Aorta (tissue), 5 donors: Measurements from ENCODE around the gene IFT172. TPM values are rescaled to one million over a fixed set of nuclear protein-coding genes. Genes with fewer than 3 reads are reported as not detected.

Experiments
- ATAC-seq: fragments of 200-7000 bp; cut with Tn5 transposase; one replicate; pipeline ENCODE4 v1.9.1; 2022; ENCODE audit warnings: moderate library complexity; ENCODE audit not compliant: low FRiP score
- DNase-seq, 2 donors: peaks; one replicate each; pipeline ENCODE4 v3.0.0-alpha.2; 2020
- H3K27ac ChIP-seq, 2 donors: one replicate each; pipeline ENCODE4 v1.5.1; 2013; ENCODE audit warnings: low read length in 2 of 2, mild to moderate bottlenecking in 2 of 2, moderate library complexity in 2 of 2, control low read depth in 1 of 2, inconsistent platforms in 1 of 2, low read depth in 1 of 2
- H3K27me3 ChIP-seq, 2 donors: one replicate each; pipeline ENCODE4 v1.6.1; 2013; ENCODE audit warnings: control low read depth in 1 of 2, low read length in 1 of 2, mild to moderate bottlenecking in 1 of 2, moderate library complexity in 1 of 2; ENCODE audit not compliant: insufficient read depth in 2 of 2, control insufficient read depth in 1 of 2
- H3K36me3 ChIP-seq, 2 donors: one replicate each; pipeline ENCODE4 v1.6.1; 2013; ENCODE audit warnings: control low read depth in 1 of 2, low read length in 1 of 2, mild to moderate bottlenecking in 1 of 2; ENCODE audit not compliant: insufficient read depth in 2 of 2, control insufficient read depth in 1 of 2
- H3K4me1 ChIP-seq, 2 donors: one replicate each; pipeline ENCODE4 v1.6.1; 2013; ENCODE audit warnings: low read length in 2 of 2, control low read depth in 1 of 2, mild to moderate bottlenecking in 1 of 2, moderate library complexity in 1 of 2; ENCODE audit not compliant: insufficient read depth in 2 of 2, control insufficient read depth in 1 of 2
- H3K4me3 ChIP-seq, 2 donors: one replicate each; pipeline ENCODE4 v1.5.1; 2013; ENCODE audit warnings: low read length in 2 of 2, control low read depth in 1 of 2, mild to moderate bottlenecking in 1 of 2
- H3K9me3 ChIP-seq: one replicate; pipeline ENCODE4 v1.6.1; 2013; ENCODE audit warnings: mild to moderate bottlenecking, low read length; ENCODE audit not compliant: control insufficient read depth
- WGBS, 2 donors: extraction: QIAGEN DNeasy Blood & Tissue Kit; methylation state at CpG; one replicate each; pipeline ENCODE4 v1.1.7; 2013; 5-methylcytosine and 5-hydroxymethylcytosine counted together
- intact Hi-C, 2 donors: fragments of 100-400 bp; cut with DNase I; formaldehyde crosslinking; loops; one replicate each; pipeline versions ENCODE4 v1.14.2 to v1.15.0; 2022
- polyA plus RNA-seq, 2 donors: library from polyadenylated mRNA; stranded (reverse); fragments of 200-250 nt; gene quantifications; one replicate each; pipeline ENCODE4 v1.2.3, GENCODE V29; 2013
- total RNA-seq, 2 donors: library from RNA; stranded (reverse); fragmentation: NEBNext Ultra II Directional; extraction: Animal tissue kit (Norgen Biotek cat#: 25700); gene quantifications; one replicate each; pipeline ENCODE4 v1.2.1, GENCODE V29; 2021
- donor health status: healthy with polysubstance abuse.
- donor health status: Bipolar disorder and iron deficiency.
- donor health status: DM: no; HTN: no; CAD: no.
- donor health status: DM: no; HTN: no; CAD: no.
- donor health status: DM: yes; HTN: yes; CAD: no.

IFT172 gene
- total and polyA plus RNA-seq, 4 donors, result 8.1 to 64.9 (median 35.3) TPM

DNA sequence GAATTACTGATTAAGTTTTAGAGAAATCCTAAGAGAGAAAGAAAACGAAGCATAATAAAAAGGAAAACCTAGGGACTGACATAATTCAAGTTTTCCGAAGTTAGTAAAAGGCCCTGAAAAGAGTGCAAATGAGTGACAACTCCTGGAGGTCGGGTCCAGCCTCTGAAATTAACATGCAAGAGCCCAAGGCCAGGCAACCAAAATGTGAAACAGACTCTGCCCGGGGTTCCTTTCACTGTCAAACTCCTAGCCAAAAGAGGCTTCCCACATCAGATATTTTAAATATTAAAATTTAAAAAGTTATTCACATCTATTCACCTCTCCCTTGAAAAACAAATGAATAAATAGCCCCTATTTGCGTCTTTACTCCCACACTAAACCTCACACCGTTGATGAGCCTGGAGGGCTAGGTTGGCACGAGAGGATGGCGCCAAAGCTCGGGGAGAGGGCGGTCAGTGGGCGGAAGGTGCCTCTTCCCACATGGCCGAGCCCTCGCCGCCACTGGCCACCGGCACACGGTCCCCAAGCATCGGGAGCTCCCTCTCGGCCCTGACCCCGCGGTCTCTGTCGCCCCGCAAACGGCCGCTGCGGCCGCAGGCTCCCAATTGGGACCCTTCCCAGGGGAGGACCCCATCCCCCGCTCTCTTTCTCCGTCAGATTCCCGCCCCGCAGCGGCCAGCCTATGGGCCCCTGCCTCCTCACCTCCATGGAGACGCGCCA is 80.8 kb downstream of the IFT172 start:
- intact Hi-C loops, result loop anchor here (1.0 to 5.0 kb wide), 4 partner anchors 20 to 36 kb away; partner anchors contain the start of genes NRBP1 (in 2 of the 2), EIF2B4 (in 1 of the 2), SNX17 (in 1 of the 2) and ZNF513 (in 1 of the 2)
- DNase-seq, result no peak
- 0% methylated on average over 33 of the region's 33 CpGs for WGBS, 2 donors

DNA sequence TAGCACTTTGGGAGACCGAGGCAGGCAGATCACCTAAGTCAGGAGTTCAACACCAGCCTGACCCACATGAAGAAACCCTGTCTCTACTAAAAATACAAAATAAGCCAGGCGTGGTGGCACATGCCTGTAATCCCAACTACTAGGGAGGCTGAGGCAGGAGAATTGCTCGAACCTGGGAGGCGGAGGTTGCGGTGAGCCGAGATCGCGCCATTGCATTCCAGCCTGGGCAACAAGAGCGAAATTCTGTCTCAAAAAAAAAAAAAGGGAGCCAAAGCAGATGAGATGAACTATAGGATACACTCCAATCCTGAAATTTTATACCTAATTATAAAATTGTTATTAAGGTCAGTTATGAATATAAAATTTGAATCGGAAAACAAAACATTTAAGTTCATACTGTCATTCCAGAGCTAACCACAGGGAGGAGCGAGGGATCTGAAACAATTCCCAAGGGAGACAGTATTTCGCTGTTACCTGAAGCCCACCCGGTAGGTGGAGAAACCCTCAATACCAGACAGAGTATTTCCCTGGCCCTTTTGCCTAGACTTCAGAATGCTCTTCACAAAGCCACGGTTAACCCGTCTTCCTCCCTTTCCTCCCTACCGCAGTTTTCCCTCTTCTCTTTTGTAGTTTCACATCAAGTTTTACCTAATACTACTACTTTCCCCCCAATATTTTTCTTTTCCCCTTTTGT is 81.6 kb downstream of the IFT172 start:
- no peaks in the 10 kb centered on the region for H3K9me3 ChIP-seq
- no peaks in the 10 kb centered on the region for H3K36me3 ChIP-seq
- peaks cover 0 to 3% of the 10 kb centered on the region in 2 donors for H3K4me1 ChIP-seq
- intact Hi-C loops, result loop anchor here (2.0 to 5.0 kb wide), 3 partner anchors 21 to 36 kb away; partner anchors contain the start of genes EIF2B4 (in 1 of the 2), NRBP1 (in 1 of the 2), SNX17 (in 1 of the 2) and ZNF513 (in 1 of the 2)
- ATAC-seq, result no peak
- H3K27me3 ChIP-seq, result no peaks in the 10 kb centered on the region
- 53 to 54% methylated on average over 16 of the region's 16 CpGs for WGBS, 2 donors
- no peak for DNase-seq
- no peak overlapping the region for H3K4me3 ChIP-seq
- no peak overlapping the region for H3K27ac ChIP-seq

More for the DNA sequence above, 80.8 kb downstream of the IFT172 start:
- peak overlapping the region in 1 of 2 donors; percentile 10 for H3K27ac ChIP-seq
- peak overlapping the region; percentile 48 to 86 for H3K4me3 ChIP-seq
- no peaks in the 10 kb centered on the region for H3K36me3 ChIP-seq
- H3K4me1 ChIP-seq, result peaks cover 0 to 3% of the 10 kb centered on the region in 2 donors
- peak; percentile 59 for ATAC-seq
- H3K27me3 ChIP-seq, result no peaks in the 10 kb centered on the region
- no peaks in the 10 kb centered on the region for H3K9me3 ChIP-seq

DNA sequence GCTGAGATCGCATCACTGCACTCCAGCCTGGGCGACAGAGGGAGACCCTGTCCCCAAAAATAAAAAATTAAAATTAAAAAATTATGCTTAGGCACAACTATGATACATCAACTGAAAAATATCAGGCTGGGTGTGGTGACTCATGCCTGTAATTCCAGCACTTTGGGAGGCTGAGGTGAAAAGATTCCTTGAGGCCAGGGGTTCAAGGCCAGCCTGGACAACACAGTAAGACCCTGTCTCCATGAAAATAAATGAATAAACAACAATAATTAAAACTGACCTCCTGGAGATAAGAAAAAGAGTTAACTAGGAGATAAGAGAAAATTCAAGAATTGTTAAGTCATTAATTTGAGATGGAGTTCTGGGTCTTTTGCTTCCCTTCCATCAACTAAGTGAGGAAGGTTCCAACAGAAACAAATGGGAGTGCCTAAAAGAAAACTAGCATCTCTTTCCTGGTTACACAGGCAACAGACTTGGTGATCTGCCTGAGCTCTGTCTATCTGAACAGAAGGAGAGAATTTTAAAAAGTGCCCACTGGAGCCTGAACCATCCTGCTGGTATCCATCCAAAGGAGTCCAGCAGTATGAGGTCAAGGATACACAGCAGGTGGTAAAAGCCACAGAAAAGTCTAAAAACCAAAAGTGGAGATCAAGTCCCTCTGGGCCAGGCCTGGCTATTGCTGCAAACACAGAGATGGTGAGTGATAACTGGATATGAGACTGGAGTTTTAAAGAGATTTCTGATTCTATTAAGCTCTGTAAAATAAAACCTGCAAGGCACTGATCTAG is 89.0 kb downstream of the IFT172 start:
- no peaks in the 10 kb centered on the region for H3K27me3 ChIP-seq
- intact Hi-C loops, result no loop called here
- no peak overlapping the region for H3K27ac ChIP-seq
- H3K9me3 ChIP-seq, result no peaks in the 10 kb centered on the region
- H3K36me3 ChIP-seq, result no peaks in the 10 kb centered on the region
- no peaks in the 10 kb centered on the region for H3K4me1 ChIP-seq
- no peak overlapping the region for H3K4me3 ChIP-seq
- no peak for DNase-seq
- 100% methylated on average over 2 of the region's 2 CpGs for WGBS, 2 donors
- no peak for ATAC-seq

- WGBS, 2 donors, result 93 to 94% methylated on average over 5 of the region's 5 CpGs
- ATAC-seq, result no peak
- intact Hi-C loops, result no loop called here
These were observed 90.6 kb downstream of the IFT172 start for GRCh38 chr2:27398962-27399361.

More at GRCh38 chr2:27398962-27399361, 90.6 kb downstream of the IFT172 start:
- Histone ChIP-seq H3K9me3 (no peaks in the 10 kb centered on the region), H3K4me3 (no peak overlapping the region), H3K27ac (no peak overlapping the region), H3K27me3 (no peaks in the 10 kb centered on the region), H3K4me1 (no peaks in the 10 kb centered on the region), H3K36me3 (no peaks in the 10 kb centered on the region)
- DNase-seq, result no peak

Other genes with a start within 250 kb of the IFT172 start
- gene SLC30A3, start 226.7 kb downstream of the IFT172 start, total RNA-seq, result 1 to 10 TPM in 1 of 2 donors, under 1 TPM in 1; 0.78 to 1.8 TPM
- gene SLC30A3, start 226.7 kb downstream of the IFT172 start, polyA plus RNA-seq, result 10 to 100 TPM in 1 of 2 donors, 1 to 10 TPM in 1; 4.0 to 20.2 TPM
- gene DNAJC5G, start 214.3 kb downstream of the IFT172 start, total RNA-seq, result not detected
- 1 to 10 TPM; 2.3 TPM for gene DNAJC5G, start 214.3 kb downstream of the IFT172 start, polyA plus RNA-seq
- under 1 TPM; 0.18 to 0.39 TPM for gene TRIM54, start 207.3 kb downstream of the IFT172 start, total RNA-seq
- gene TRIM54, start 207.3 kb downstream of the IFT172 start, polyA plus RNA-seq, result 1 to 10 TPM; 1.4 to 5.0 TPM
- gene UCN, start 181.3 kb downstream of the IFT172 start, total RNA-seq, result 1 to 10 TPM; 1.2 to 2.2 TPM
- gene UCN, start 181.3 kb downstream of the IFT172 start, polyA plus RNA-seq, result 1 to 10 TPM in 1 of 2 donors, not detected in 1; 1.3 TPM
- gene MPV17, start 166.6 kb downstream of the IFT172 start, total RNA-seq, result 10 to 100 TPM; 49.9 to 68.7 TPM
- gene MPV17, start 166.6 kb downstream of the IFT172 start, polyA plus RNA-seq, result 10 to 100 TPM; 47.5 to 80.6 TPM
- gene GTF3C2, start 133.0 kb downstream of the IFT172 start, total RNA-seq, result 10 to 100 TPM; 42.7 to 60.9 TPM
- gene GTF3C2, start 133.0 kb downstream of the IFT172 start, polyA plus RNA-seq, result 10 to 100 TPM; 17.0 to 20.3 TPM
- gene EIF2B4, start 119.4 kb downstream of the IFT172 start, total RNA-seq, result 10 to 100 TPM; 32.2 to 42.7 TPM
- gene EIF2B4, start 119.4 kb downstream of the IFT172 start, polyA plus RNA-seq, result 10 to 100 TPM; 36.3 to 87.1 TPM
- 10 to 100 TPM; 77.8 to 90.5 TPM for gene SNX17, start 119.1 kb downstream of the IFT172 start, total RNA-seq
- 10 to 100 TPM; 79.4 to 92.6 TPM for gene SNX17, start 119.1 kb downstream of the IFT172 start, polyA plus RNA-seq
- 10 to 100 TPM; 15.3 to 18.7 TPM for gene ZNF513, start 109.0 kb downstream of the IFT172 start, total RNA-seq
- gene ZNF513, start 109.0 kb downstream of the IFT172 start, polyA plus RNA-seq, result 10 to 100 TPM in 1 of 2 donors, 1 to 10 TPM in 1; 5.5 to 32.7 TPM
- gene PPM1G, start 80.2 kb downstream of the IFT172 start, total RNA-seq, result 10 to 100 TPM; 39.5 to 42.7 TPM
- 10 to 100 TPM; 37.3 to 40.7 TPM for gene PPM1G, start 80.2 kb downstream of the IFT172 start, polyA plus RNA-seq
- gene NRBP1, start 61.1 kb downstream of the IFT172 start, total RNA-seq, result 10 to 100 TPM; 94.5 to 99.8 TPM
- 10 to 100 TPM; 51.2 to 81.2 TPM for gene NRBP1, start 61.1 kb downstream of the IFT172 start, polyA plus RNA-seq
- 1 to 10 TPM; 1.8 to 2.4 TPM for gene KRTCAP3, start 47.4 kb downstream of the IFT172 start, total RNA-seq
- 10 to 100 TPM in 1 of 2 donors, 1 to 10 TPM in 1; 3.9 to 13.9 TPM for gene KRTCAP3, start 47.4 kb downstream of the IFT172 start, polyA plus RNA-seq
- gene FNDC4, start 5.5 kb upstream of the IFT172 start, total RNA-seq, result 10 to 100 TPM; 12.1 to 18.6 TPM
- gene FNDC4, start 5.5 kb upstream of the IFT172 start, polyA plus RNA-seq, result 10 to 100 TPM; 21.4 to 39.0 TPM
- 1 to 10 TPM in 1 of 2 donors, under 1 TPM in 1; 0.69 to 2.4 TPM for gene GCKR, start 7.1 kb upstream of the IFT172 start, total RNA-seq
- gene GCKR, start 7.1 kb upstream of the IFT172 start, polyA plus RNA-seq, result 1 to 10 TPM in 1 of 2 donors, under 1 TPM in 1; 0.13 to 7.7 TPM
- 10 to 100 TPM; 29.5 to 41.7 TPM for gene ZNF512, start 93.3 kb upstream of the IFT172 start, total RNA-seq
- gene ZNF512, start 93.3 kb upstream of the IFT172 start, polyA plus RNA-seq, result 10 to 100 TPM; 12.1 to 21.2 TPM
- gene CCDC121, start 139.3 kb upstream of the IFT172 start, total RNA-seq, result 1 to 10 TPM; 2.2 to 3.6 TPM
- gene CCDC121, start 139.3 kb upstream of the IFT172 start, polyA plus RNA-seq, result 1 to 10 TPM; 2.4 to 4.5 TPM
- gene GPN1, start 139.3 kb upstream of the IFT172 start, total RNA-seq, result 10 to 100 TPM; 16.4 to 21.9 TPM
- gene GPN1, start 139.3 kb upstream of the IFT172 start, polyA plus RNA-seq, result 10 to 100 TPM; 20.5 to 24.8 TPM
- 10 to 100 TPM; 25.2 to 32.1 TPM for gene SUPT7L, start 173.9 kb upstream of the IFT172 start, total RNA-seq
- gene SUPT7L, start 173.9 kb upstream of the IFT172 start, polyA plus RNA-seq, result 10 to 100 TPM in 1 of 2 donors, 1 to 10 TPM in 1; 9.4 to 45.5 TPM
- gene SLC4A1AP, start 174.1 kb upstream of the IFT172 start, total RNA-seq, result 10 to 100 TPM; 17.8 to 19.7 TPM
- 10 to 100 TPM; 10.3 to 16.1 TPM for gene SLC4A1AP, start 174.1 kb upstream of the IFT172 start, polyA plus RNA-seq